Keratinocyte (primary cell): ENCODE measurements around the gene MAD1L1. TPM values are rescaled to one million over a fixed set of nuclear protein-coding genes. Genes with fewer than 3 reads are reported as not detected.

ENCODE experiments used
- DNase-seq: peaks from one replicate; pipeline ENCODE4 v3.0.0-alpha.2; 2011; ENCODE audit warnings: low read depth, missing footprints, low spot score
- FAIRE-seq: peaks from 2 replicates; lab custom pipeline; 2011; peaks lifted over from hg19 to GRCh38; lab: Jason Lieb, UNC
- H2AFZ ChIP-seq: 2 replicates; pipeline ENCODE4 v1.6.0; 2012; ENCODE audit warnings: low read length, control low read depth, inconsistent platforms; ENCODE audit not compliant: control insufficient read depth
- H3K27ac ChIP-seq: 2 replicates; pipeline ENCODE4 v1.5.1; 2011; ENCODE audit warnings: low read length; ENCODE audit not compliant: control insufficient read depth, insufficient read depth
- H3K27me3 ChIP-seq: 3 replicates; pipeline ENCODE4 v1.6.0; 2011; ENCODE audit warnings: low read length; ENCODE audit not compliant: control insufficient read depth, insufficient read depth; ENCODE audit errors: extremely low read depth
- H3K36me3 ChIP-seq, 2 experiments: 2 replicates in 1 of 2; 3 replicates in 1 of 2; pipeline ENCODE4 v1.5.1; 2011; ENCODE audit warnings: low read length in 2 of 2, mild to moderate bottlenecking in 1 of 2; ENCODE audit not compliant: control insufficient read depth in 2 of 2, insufficient read depth in 2 of 2; ENCODE audit errors: extremely low read depth in 1 of 2
- H3K4me1 ChIP-seq: 3 replicates; pipeline ENCODE4 v1.5.1; 2011; ENCODE audit warnings: low read length; ENCODE audit not compliant: control insufficient read depth, insufficient read depth; ENCODE audit errors: extremely low read depth
- H3K4me2 ChIP-seq: 3 replicates; pipeline ENCODE4 v1.6.0; 2011; ENCODE audit warnings: low read depth, low read length; ENCODE audit not compliant: control insufficient read depth, insufficient read depth; ENCODE audit errors: extremely low read depth
- H3K4me3 ChIP-seq, 3 experiments: fragments of 200-600 bp in 1 of 3; sonication (generic) in 1 of 3; 2 replicates in 2 of 3; 3 replicates in 1 of 3; pipeline ENCODE4 v1.5.1; 2011 to 2016; ENCODE audit warnings: low read length in 3 of 3, mild to moderate bottlenecking in 3 of 3, control low read depth in 2 of 3, inconsistent platforms in 1 of 3, low read depth in 1 of 3, mixed read lengths in 1 of 3, mixed run types in 1 of 3, moderate library complexity in 1 of 3; ENCODE audit not compliant: control insufficient read depth in 2 of 3, insufficient read depth in 2 of 3; ENCODE audit errors: extremely low read depth in 1 of 3
- H3K79me2 ChIP-seq: 2 replicates; pipeline ENCODE4 v1.6.0; 2012; ENCODE audit warnings: low read length; ENCODE audit not compliant: control insufficient read depth, insufficient read depth
- H3K9ac ChIP-seq: 3 replicates; pipeline ENCODE4 v1.6.0; 2011; ENCODE audit warnings: low read length; ENCODE audit not compliant: control insufficient read depth, insufficient read depth; ENCODE audit errors: extremely low read depth
- H3K9me1 ChIP-seq: 3 replicates; pipeline ENCODE4 v1.6.0; 2011; ENCODE audit warnings: low read length; ENCODE audit not compliant: control insufficient read depth, insufficient read depth; ENCODE audit errors: extremely low read depth
- H3K9me3 ChIP-seq: 2 replicates; pipeline ENCODE4 v1.5.1; 2012; ENCODE audit warnings: low read depth, low read length; ENCODE audit not compliant: control insufficient read depth
- H4K20me1 ChIP-seq: 3 replicates; pipeline ENCODE4 v1.6.0; 2011; ENCODE audit warnings: low read length; ENCODE audit not compliant: control insufficient read depth, insufficient read depth; ENCODE audit errors: extremely low read depth
- EZH2 ChIP-seq: IDR thresholded peaks from one replicate; pipeline ENCODE4 v1.6.1; 2012; ENCODE audit warnings: inconsistent platforms, mild to moderate bottlenecking, low read length, moderate library complexity
- dilution Hi-C: fragments of 300-500 bp; cut with MboI; formaldehyde crosslinking; loops from one replicate; pipeline ENCODE4 v1.7.0; 2020; ENCODE audit warnings: low sequenced_read_pairs; ENCODE audit not compliant: extremely low pct_ligation_motif_present
- polyA plus RNA-seq, 5 experiments: library from polyadenylated mRNA; depleted of rRNA in 3 of 5; stranded (reverse) in 3 of 5; stranded (forward) in 1 of 5; unstranded in 1 of 5; fragments of >200 nt; gene quantifications; 1 replicate in 1 of 5; 2 replicates in 3 of 5; 3 replicates in 1 of 5; pipeline versions ENCODE4 v1.2.1 to v1.2.3, GENCODE V29; 2011 to 2012; ENCODE audit warnings: missing spikeins in 2 of 5, low read depth in 1 of 5, low replicate concordance in 1 of 5
- TF ChIP-seq, protein P1 (sequence below), 3 experiments: IDR thresholded peaks in 1 of 3; conservative IDR thresholded peaks in 1 of 3; optimal IDR thresholded peaks in 1 of 3; 2 replicates in 2 of 3; 3 replicates in 1 of 3; pipeline versions ENCODE3 to v1.5.1; 2011; ENCODE audit warnings: low read length in 3 of 3, mild to moderate bottlenecking in 3 of 3, moderate library complexity in 2 of 3, control low read depth in 1 of 3, inconsistent platforms in 1 of 3; ENCODE audit not compliant: insufficient read depth in 2 of 3; ENCODE audit errors: extremely low read depth in 1 of 3

The MAD1L1 gene
- polyA plus RNA-seq, 1 donor (not counting 4 experiments of a cell fraction or from before 2014, with no cell fraction given) = 18.0 TPM

DNA sequence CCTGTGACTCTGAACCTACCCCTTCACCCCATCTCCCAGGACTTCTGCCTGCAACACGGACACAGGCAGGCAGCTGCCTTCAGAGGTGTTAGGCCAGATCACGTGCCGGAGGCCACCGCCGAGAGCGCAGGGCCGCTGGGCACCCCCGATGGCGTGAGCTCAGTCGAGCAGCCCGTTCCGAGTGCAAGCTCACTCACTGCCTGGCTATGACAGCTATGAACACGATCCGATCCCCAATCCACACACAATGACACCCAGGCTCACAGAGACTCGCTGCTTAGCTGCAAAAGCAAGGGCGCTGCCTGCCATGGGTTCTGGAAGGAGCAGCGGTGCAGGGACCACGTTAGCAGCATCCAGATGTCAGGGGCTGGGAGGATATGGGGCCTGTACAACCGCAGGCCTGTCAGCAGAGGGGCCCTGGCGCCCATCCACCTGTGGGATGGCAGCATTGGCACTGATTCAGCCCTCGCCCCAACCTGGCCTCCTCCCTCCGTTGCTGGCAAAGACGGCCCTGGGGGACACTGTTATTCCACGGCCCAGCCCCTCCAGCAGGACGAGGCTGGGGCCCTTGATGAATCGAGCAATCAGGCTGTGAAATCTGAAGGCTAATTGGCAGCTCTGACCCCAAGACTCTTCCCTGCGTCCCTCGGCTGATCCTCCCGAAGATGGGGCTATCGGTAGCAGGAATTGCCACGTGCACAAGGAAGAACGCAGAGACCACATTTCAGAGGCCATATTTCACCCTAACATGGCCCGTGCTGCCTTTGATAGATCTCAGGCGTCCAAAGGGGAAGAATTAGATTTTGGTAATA, 332.6 kb downstream of the MAD1L1 start:
- Histone ChIP-seq H3K36me3 (peaks cover 5 to 11% of the 10 kb centered on the region in 2 experiments), H3K9me1 (no peaks in the 10 kb centered on the region), H3K27me3 (no peaks in the 10 kb centered on the region), H3K9me3 (no peaks in the 10 kb centered on the region), H2AFZ (no peak overlapping the region), H3K4me1 (no peaks in the 10 kb centered on the region), H3K4me3 (no peak overlapping the region), H3K4me2 (no peak overlapping the region), H3K79me2 (no peaks in the 10 kb centered on the region), H3K27ac (no peak overlapping the region), H4K20me1 (no peaks in the 10 kb centered on the region), H3K9ac (no peak overlapping the region)
- no peak for TF ChIP-seq EZH2
- TF ChIP-seq, protein P1, sequence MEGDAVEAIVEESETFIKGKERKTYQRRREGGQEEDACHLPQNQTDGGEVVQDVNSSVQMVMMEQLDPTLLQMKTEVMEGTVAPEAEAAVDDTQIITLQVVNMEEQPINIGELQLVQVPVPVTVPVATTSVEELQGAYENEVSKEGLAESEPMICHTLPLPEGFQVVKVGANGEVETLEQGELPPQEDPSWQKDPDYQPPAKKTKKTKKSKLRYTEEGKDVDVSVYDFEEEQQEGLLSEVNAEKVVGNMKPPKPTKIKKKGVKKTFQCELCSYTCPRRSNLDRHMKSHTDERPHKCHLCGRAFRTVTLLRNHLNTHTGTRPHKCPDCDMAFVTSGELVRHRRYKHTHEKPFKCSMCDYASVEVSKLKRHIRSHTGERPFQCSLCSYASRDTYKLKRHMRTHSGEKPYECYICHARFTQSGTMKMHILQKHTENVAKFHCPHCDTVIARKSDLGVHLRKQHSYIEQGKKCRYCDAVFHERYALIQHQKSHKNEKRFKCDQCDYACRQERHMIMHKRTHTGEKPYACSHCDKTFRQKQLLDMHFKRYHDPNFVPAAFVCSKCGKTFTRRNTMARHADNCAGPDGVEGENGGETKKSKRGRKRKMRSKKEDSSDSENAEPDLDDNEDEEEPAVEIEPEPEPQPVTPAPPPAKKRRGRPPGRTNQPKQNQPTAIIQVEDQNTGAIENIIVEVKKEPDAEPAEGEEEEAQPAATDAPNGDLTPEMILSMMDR (optimal IDR thresholded peaks at IDR 0.05 in 1 of 3, IDR thresholded peaks at IDR 0.05 in 1 of 3, conservative IDR thresholded peaks at IDR 0.05 in 1 of 3; ENCODE audit: extremely low read depth in 1 of 3, insufficient read depth in 2 of 3, low read length in 3 of 3) = no peak
- dilution Hi-C loops = no loop called here
- FAIRE-seq (no peak), DNase-seq (no peak)

DNA sequence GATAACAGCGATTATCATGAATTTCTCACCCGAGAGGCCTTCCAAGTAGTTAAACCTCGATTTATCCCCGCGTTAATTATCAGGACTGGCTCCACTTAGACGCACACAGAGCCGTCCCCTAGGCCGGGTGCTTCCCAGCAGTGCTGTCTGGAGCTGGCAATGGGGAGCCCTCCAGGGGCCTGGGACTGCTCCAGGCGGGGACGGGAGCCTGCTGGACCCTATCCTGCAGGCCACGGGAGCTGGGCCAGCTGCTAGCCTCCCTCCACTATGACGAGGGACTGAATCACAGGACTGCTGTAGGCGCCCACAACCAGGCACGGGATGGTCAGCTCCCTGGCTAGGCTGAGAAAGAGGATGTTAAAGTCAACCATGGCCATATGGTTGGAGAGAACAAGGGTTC, 333.5 kb downstream of the MAD1L1 start:
- no peaks in the 10 kb centered on the region for H4K20me1 ChIP-seq
- no peaks in the 10 kb centered on the region for H3K79me2 ChIP-seq
- no peak overlapping the region for H3K27ac ChIP-seq
- no peak overlapping the region for H2AFZ ChIP-seq
- no peaks in the 10 kb centered on the region for H3K4me1 ChIP-seq
- H3K9ac ChIP-seq = no peak overlapping the region
- H3K4me2 ChIP-seq = no peak overlapping the region
- H3K27me3 ChIP-seq = no peaks in the 10 kb centered on the region
- H3K36me3 ChIP-seq = peaks cover 5 to 12% of the 10 kb centered on the region in 2 experiments
- no peak for DNase-seq
- no peak for TF ChIP-seq EZH2
- TF ChIP-seq, protein P1 (optimal IDR thresholded peaks at IDR 0.05 in 1 of 3, IDR thresholded peaks at IDR 0.05 in 1 of 3, conservative IDR thresholded peaks at IDR 0.05 in 1 of 3; ENCODE audit: extremely low read depth in 1 of 3, insufficient read depth in 2 of 3, low read length in 3 of 3) = no peak
- FAIRE-seq = no peak
- no peak overlapping the region for H3K4me3 ChIP-seq
- no peaks in the 10 kb centered on the region for H3K9me1 ChIP-seq
- dilution Hi-C loops = no loop called here
- H3K9me3 ChIP-seq = no peaks in the 10 kb centered on the region
